ENCODE data around the gene MAN1A1. TPM values are rescaled to one million over a fixed set of nuclear protein-coding genes. Genes with fewer than 3 reads are reported as not detected.

The MAN1A1 gene
- total and polyA plus RNA-seq, 2 of the 8 experiments (the other 6 are each of a cell fraction or from before 2014, with no cell fraction given) = 1.8 to 5.4 TPM

DNA sequence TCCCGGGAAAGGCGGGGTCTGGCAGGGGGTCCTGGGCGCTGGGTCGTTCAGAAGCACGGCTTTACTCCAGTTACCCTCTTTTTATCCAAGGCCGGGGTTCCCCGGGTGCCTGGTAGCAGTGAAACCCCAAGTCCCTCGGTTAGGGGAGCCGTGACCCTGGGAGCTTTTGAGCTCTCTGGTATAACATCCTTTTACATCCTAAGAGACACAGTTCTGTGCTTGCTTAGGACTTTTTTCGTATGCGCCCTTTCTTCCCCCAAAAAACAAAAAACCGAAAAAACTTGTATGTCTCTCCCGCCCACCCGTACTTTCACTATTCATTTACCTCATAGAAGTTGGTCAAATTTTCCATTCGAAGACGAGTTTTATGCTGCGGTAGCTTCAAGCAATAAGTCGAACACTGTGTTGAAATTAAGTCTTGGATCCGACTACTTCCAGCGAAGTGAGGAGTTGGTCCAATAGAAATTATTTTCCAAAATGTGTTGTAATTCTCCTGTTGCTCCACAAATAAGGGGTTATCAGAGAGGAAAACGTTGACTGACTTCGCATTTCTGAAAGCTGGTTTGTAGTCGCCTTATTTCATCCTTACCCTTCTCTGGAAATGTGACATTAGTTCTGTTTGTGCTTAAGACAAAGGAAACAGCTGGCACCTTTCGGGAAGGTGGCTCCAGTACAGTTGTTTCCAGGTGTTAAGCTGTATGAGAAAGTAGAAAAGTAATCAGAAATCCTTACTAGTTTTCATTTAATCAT lies 816 bp upstream of the MAN1A1 start (continued):
- TF ChIP-seq, protein P1, sequence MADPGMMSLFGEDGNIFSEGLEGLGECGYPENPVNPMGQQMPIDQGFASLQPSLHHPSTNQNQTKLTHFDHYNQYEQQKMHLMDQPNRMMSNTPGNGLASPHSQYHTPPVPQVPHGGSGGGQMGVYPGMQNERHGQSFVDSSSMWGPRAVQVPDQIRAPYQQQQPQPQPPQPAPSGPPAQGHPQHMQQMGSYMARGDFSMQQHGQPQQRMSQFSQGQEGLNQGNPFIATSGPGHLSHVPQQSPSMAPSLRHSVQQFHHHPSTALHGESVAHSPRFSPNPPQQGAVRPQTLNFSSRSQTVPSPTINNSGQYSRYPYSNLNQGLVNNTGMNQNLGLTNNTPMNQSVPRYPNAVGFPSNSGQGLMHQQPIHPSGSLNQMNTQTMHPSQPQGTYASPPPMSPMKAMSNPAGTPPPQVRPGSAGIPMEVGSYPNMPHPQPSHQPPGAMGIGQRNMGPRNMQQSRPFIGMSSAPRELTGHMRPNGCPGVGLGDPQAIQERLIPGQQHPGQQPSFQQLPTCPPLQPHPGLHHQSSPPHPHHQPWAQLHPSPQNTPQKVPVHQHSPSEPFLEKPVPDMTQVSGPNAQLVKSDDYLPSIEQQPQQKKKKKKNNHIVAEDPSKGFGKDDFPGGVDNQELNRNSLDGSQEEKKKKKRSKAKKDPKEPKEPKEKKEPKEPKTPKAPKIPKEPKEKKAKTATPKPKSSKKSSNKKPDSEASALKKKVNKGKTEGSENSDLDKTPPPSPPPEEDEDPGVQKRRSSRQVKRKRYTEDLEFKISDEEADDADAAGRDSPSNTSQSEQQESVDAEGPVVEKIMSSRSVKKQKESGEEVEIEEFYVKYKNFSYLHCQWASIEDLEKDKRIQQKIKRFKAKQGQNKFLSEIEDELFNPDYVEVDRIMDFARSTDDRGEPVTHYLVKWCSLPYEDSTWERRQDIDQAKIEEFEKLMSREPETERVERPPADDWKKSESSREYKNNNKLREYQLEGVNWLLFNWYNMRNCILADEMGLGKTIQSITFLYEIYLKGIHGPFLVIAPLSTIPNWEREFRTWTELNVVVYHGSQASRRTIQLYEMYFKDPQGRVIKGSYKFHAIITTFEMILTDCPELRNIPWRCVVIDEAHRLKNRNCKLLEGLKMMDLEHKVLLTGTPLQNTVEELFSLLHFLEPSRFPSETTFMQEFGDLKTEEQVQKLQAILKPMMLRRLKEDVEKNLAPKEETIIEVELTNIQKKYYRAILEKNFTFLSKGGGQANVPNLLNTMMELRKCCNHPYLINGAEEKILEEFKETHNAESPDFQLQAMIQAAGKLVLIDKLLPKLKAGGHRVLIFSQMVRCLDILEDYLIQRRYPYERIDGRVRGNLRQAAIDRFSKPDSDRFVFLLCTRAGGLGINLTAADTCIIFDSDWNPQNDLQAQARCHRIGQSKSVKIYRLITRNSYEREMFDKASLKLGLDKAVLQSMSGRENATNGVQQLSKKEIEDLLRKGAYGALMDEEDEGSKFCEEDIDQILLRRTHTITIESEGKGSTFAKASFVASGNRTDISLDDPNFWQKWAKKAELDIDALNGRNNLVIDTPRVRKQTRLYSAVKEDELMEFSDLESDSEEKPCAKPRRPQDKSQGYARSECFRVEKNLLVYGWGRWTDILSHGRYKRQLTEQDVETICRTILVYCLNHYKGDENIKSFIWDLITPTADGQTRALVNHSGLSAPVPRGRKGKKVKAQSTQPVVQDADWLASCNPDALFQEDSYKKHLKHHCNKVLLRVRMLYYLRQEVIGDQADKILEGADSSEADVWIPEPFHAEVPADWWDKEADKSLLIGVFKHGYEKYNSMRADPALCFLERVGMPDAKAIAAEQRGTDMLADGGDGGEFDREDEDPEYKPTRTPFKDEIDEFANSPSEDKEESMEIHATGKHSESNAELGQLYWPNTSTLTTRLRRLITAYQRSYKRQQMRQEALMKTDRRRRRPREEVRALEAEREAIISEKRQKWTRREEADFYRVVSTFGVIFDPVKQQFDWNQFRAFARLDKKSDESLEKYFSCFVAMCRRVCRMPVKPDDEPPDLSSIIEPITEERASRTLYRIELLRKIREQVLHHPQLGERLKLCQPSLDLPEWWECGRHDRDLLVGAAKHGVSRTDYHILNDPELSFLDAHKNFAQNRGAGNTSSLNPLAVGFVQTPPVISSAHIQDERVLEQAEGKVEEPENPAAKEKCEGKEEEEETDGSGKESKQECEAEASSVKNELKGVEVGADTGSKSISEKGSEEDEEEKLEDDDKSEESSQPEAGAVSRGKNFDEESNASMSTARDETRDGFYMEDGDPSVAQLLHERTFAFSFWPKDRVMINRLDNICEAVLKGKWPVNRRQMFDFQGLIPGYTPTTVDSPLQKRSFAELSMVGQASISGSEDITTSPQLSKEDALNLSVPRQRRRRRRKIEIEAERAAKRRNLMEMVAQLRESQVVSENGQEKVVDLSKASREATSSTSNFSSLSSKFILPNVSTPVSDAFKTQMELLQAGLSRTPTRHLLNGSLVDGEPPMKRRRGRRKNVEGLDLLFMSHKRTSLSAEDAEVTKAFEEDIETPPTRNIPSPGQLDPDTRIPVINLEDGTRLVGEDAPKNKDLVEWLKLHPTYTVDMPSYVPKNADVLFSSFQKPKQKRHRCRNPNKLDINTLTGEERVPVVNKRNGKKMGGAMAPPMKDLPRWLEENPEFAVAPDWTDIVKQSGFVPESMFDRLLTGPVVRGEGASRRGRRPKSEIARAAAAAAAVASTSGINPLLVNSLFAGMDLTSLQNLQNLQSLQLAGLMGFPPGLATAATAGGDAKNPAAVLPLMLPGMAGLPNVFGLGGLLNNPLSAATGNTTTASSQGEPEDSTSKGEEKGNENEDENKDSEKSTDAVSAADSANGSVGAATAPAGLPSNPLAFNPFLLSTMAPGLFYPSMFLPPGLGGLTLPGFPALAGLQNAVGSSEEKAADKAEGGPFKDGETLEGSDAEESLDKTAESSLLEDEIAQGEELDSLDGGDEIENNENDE (IDR thresholded peaks at IDR 0.05; ENCODE audit: insufficient replicate concordance, low read length) = peak; percentile 4
- TF ChIP-seq SIN3A (conservative IDR thresholded peaks at IDR 0.05 in 1 of 2, IDR thresholded peaks at IDR 0.05 in 1 of 2; ENCODE audit: low read depth in 1 of 2, low read length in 2 of 2) (no peak), NRF1 (IDR thresholded peaks at IDR 0.05; ENCODE audit: low read depth, low read length) (no peak), SUZ12 (IDR thresholded peaks at IDR 0.05; ENCODE audit: low read length) (peak; percentile 37; the same call in 1 of the 2 replicates), RAD21 (IDR thresholded peaks at IDR 0.05 in 1 of 2, conservative IDR thresholded peaks at IDR 0.05 in 1 of 2; ENCODE audit: low read depth in 2 of 2, low read length in 2 of 2) (no peak)
